GM12872 (cell line): ENCODE results near the gene GRK2.

Source experiments
- CTCF ChIP-seq: IDR thresholded peaks from 3 replicates; pipeline ENCODE4 v1.5.1; 2011; ENCODE audit warnings: low read depth, mild to moderate bottlenecking, low read length, moderate library complexity; ENCODE audit not compliant: insufficient read depth

Gene GRK2

GRCh38 chr11:67285541-67286498, 19.5 kb downstream of the GRK2 start:
- no peak for TF ChIP-seq CTCF

GRCh38 chr11:67286621-67287333, 20.5 kb downstream of the GRK2 start:
- TF ChIP-seq CTCF = 0 out of 3 replicates have a peak, but pooled peaks have one; percentile 9

- TF ChIP-seq CTCF = no peak
These were observed 21.3 kb downstream of the GRK2 start for GRCh38 chr11:67287355-67288197.

- TF ChIP-seq CTCF = no peak
These were observed 21.9 kb downstream of the GRK2 start for GRCh38 chr11:67288198-67288451.

GRCh38 chr11:67288452-67289225, 22.4 kb downstream of the GRK2 start:
- peak; percentile 41; the same call in 1 of the 3 replicates for TF ChIP-seq CTCF

GRCh38 chr11:67289226-67289650, 23.0 kb downstream of the GRK2 start, which contains the start of gene ANKRD13D:
Gene ANKRD13D, plus strand, starts transcription at chr11:67289303. Its CDS starts 158 bp downstream, at chr11:67289461.
- TF ChIP-seq CTCF = no peak
